Mononuclear cell (primary cell): Measurements from ENCODE around the gene FCHO1. TPM values are rescaled to one million over a fixed set of nuclear protein-coding genes. Genes with fewer than 3 reads are reported as not detected.

Experiments
- H3K27me3 ChIP-seq: 2 replicates; pipeline ENCODE4 v1.6.0; 2011; ENCODE audit warnings: low read length, control low read depth; ENCODE audit not compliant: insufficient read depth
- H3K4me1 ChIP-seq: 2 replicates; pipeline ENCODE4 v1.5.1; 2011; ENCODE audit warnings: mild to moderate bottlenecking, low read length, control low read depth; ENCODE audit not compliant: insufficient read depth
- H3K4me3 ChIP-seq: 2 replicates; pipeline ENCODE4 v1.5.1; 2011; ENCODE audit warnings: mild to moderate bottlenecking, low read length, moderate library complexity
- H3K9me3 ChIP-seq: 2 replicates; pipeline ENCODE4 v1.5.1; 2011; ENCODE audit warnings: low read depth, mild to moderate bottlenecking, control low read depth, low read length
- total RNA-seq: library from RNA; depleted of rRNA; stranded (reverse); fragments of >200 nt; gene quantifications from one replicate; pipeline ENCODE4 v1.2.3, GENCODE V29; 2012

FCHO1 gene
- total RNA-seq, 1 donor = 24.1 TPM

GRCh38 chr19:17807731-17808316 is 56.5 kb downstream of the FCHO1 start:
- no peak overlapping the region for H3K4me3 ChIP-seq
- H3K4me1 ChIP-seq = peaks cover 24% of the 10 kb centered on the region
- H3K9me3 ChIP-seq = no peaks in the 10 kb centered on the region
- H3K27me3 ChIP-seq = no peaks in the 10 kb centered on the region

- Histone ChIP-seq H3K9me3 (no peaks in the 10 kb centered on the region), H3K4me3 (no peak overlapping the region), H3K4me1 (peaks cover 11% of the 10 kb centered on the region), H3K27me3 (no peaks in the 10 kb centered on the region)
Measured at GRCh38 chr19:17811103-17811502, 59.8 kb downstream of the FCHO1 start.

- Histone ChIP-seq H3K9me3 (no peaks in the 10 kb centered on the region), H3K4me1 (peaks cover 11% of the 10 kb centered on the region), H3K4me3 (no peak overlapping the region), H3K27me3 (no peaks in the 10 kb centered on the region)
Measured at GRCh38 chr19:17811681-17812080, 60.4 kb downstream of the FCHO1 start.

DNA sequence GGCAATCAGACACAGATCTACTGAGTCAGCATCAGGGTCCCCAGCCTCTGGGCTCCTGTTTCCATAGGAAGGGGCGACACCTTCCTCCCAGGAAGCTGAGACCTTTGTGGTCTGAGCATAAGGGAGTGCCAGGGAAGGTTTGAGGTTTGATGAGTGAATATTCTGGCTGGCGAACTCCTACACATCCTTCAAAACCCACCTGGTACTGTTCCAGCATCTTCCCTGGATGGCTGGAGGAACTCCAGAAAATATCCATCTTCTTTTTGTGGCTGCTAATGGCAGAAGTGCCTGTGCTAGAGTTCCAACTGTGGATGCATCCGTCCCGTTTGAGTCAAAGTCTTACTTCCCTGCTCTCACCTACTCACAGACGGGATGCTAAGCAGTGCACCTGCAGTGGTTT is 60.8 kb downstream of the FCHO1 start:
- H3K4me3 ChIP-seq = no peak overlapping the region
- no peaks in the 10 kb centered on the region for H3K27me3 ChIP-seq
- H3K9me3 ChIP-seq = no peaks in the 10 kb centered on the region
- H3K4me1 ChIP-seq = peaks cover 7% of the 10 kb centered on the region

- no peak overlapping the region for H3K4me3 ChIP-seq
- no peaks in the 10 kb centered on the region for H3K27me3 ChIP-seq
- H3K4me1 ChIP-seq = no peaks in the 10 kb centered on the region
- no peaks in the 10 kb centered on the region for H3K9me3 ChIP-seq
Measured at GRCh38 chr19:17817668-17818363, 66.5 kb downstream of the FCHO1 start.

- Histone ChIP-seq H3K27me3 (no peaks in the 10 kb centered on the region), H3K4me1 (no peaks in the 10 kb centered on the region)
Measured at GRCh38 chr19:17821190-17821589, 69.9 kb downstream of the FCHO1 start, which contains the start of gene INSL3. INSL3 (minus strand) TSS chr19:17821519; CDS start chr19:17821506, 13 bp downstream.

GRCh38 chr19:17824339-17824738 is 73.1 kb downstream of the FCHO1 start:
- no peak overlapping the region for H3K4me3 ChIP-seq
- H3K27me3 ChIP-seq = no peaks in the 10 kb centered on the region
- peaks cover 11% of the 10 kb centered on the region for H3K4me1 ChIP-seq
- no peaks in the 10 kb centered on the region for H3K9me3 ChIP-seq

More at GRCh38 chr19:17821190-17821589, 69.9 kb downstream of the FCHO1 start, which contains the start of gene INSL3:
- Histone ChIP-seq H3K9me3 (no peaks in the 10 kb centered on the region), H3K4me3 (no peak within 1 kb of the TSS)

DNA sequence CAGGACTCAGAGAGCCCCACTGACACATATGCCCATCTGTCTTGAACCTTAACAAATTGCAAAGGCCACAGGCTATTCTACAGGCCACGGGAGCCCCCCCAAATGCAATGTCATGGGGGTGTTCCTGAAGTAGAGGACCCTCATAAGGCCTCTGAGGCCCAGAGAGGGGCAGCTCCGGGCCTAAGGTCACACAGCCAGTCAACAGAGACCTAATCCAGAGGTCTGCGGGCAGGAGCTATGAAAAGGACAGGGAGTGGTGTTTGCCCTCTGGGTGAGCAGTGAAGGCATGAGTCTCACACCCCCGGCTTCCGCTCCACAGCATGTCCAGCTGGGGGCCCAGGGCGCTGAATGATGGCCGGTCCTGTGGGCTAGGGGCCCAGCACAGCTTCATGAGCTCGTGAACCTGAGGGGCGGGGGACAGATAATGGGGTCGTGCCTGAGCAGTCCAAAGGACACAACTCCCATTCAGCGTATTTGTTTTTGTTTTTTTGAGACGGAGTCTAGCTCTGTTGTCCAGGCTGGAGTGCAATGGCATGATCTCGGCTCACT is 75.3 kb downstream of the FCHO1 start:
- Histone ChIP-seq H3K4me1 (peaks cover 11% of the 10 kb centered on the region), H3K27me3 (no peaks in the 10 kb centered on the region), H3K4me3 (no peak overlapping the region), H3K9me3 (no peaks in the 10 kb centered on the region)

- no peak overlapping the region for H3K4me3 ChIP-seq
- H3K27me3 ChIP-seq = no peaks in the 10 kb centered on the region
- peaks cover 11% of the 10 kb centered on the region for H3K4me1 ChIP-seq
- no peaks in the 10 kb centered on the region for H3K9me3 ChIP-seq
Measured at GRCh38 chr19:17829855-17830566, 78.7 kb downstream of the FCHO1 start.

DNA sequence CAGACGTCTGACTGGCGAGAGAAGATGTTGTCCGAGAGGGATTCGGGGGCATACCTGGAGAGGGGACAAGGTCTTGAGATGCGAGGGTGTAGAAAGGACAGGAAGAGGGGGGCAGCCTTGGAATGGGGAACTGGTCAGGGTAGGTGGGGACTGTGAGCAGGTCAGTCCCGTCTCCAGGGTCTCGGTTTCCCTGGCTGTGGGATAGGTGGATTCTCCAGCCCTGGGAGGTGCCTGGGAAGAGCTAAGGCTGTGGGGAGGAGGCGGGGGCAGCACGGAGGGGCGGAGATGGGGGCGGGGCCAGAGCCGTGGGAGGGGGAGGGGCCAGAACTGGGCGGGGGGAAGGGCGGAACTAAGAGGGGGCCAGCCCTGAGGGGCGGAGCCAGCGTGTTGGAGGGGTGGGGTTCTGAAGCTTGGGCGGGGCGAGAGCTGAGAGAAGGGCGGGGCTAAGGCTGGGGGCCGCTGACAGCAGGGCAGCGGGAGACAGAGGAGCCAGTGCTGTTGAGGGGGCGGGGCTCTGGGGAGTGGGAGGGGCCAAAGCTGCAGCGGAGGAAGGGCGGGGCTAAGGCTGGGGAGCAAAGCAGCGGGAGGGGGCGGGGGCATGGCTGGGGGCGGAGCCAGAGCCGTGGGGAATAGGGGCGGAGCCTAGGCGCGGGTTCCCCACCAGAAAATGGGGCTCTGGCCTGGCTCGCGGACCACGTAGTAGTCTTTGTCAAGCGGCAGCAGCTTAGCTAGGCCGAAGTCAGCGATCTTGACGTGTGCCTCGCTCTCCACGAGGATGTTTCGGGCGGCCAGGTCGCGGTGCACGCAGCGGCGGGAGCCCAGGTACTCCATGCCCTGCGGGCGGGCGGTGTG is 79.5 kb downstream of the FCHO1 start:
- Histone ChIP-seq H3K27me3 (no peaks in the 10 kb centered on the region), H3K4me1 (peaks cover 11% of the 10 kb centered on the region), H3K9me3 (no peaks in the 10 kb centered on the region), H3K4me3 (no peak overlapping the region)

DNA sequence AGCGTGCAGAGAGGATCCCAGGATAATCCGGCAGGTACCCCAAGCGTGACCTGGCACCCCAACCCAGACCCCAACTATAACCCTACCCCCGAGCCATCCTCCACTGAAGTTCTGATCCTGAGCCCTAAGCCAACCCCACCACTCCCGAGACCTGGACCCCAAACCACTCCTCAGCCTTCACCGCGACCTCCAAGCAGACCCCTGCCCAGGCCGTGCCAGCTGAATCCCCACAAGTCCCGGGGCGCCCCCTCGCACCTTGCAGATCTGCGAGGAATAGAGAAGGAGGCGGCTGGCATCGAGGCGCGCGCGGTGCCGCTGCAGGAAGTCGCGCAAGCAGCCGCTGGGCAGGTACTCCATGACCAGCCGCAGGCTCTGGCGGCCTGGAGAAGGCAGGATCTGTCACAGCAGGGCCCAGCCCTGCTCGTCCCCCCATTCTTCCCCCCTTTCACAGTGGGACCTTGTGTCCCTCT is 80.2 kb downstream of the FCHO1 start:
- no peak overlapping the region for H3K4me3 ChIP-seq
- H3K9me3 ChIP-seq = no peaks in the 10 kb centered on the region
- H3K4me1 ChIP-seq = peaks cover 11% of the 10 kb centered on the region
- no peaks in the 10 kb centered on the region for H3K27me3 ChIP-seq

GRCh38 chr19:17832443-17833208 is 81.3 kb downstream of the FCHO1 start:
- H3K27me3 ChIP-seq = no peaks in the 10 kb centered on the region
- no peaks in the 10 kb centered on the region for H3K9me3 ChIP-seq
- peaks cover 4% of the 10 kb centered on the region for H3K4me1 ChIP-seq
- H3K4me3 ChIP-seq = no peak overlapping the region

GRCh38 chr19:17834350-17835181 is 83.3 kb downstream of the FCHO1 start:
- Histone ChIP-seq H3K4me1 (no peaks in the 10 kb centered on the region), H3K27me3 (no peaks in the 10 kb centered on the region), H3K4me3 (no peak overlapping the region), H3K9me3 (no peaks in the 10 kb centered on the region)
